GM12801 (cell line): Measurements from ENCODE around the gene YBEY.

Experiments used
- TF ChIP-seq, protein P1 (sequence below): IDR thresholded peaks from one replicate; pipeline ENCODE4 v1.5.1; 2011; ENCODE audit warnings: control low read depth; ENCODE audit not compliant: insufficient read length; ENCODE audit errors: extremely low read depth

Gene YBEY

DNA sequence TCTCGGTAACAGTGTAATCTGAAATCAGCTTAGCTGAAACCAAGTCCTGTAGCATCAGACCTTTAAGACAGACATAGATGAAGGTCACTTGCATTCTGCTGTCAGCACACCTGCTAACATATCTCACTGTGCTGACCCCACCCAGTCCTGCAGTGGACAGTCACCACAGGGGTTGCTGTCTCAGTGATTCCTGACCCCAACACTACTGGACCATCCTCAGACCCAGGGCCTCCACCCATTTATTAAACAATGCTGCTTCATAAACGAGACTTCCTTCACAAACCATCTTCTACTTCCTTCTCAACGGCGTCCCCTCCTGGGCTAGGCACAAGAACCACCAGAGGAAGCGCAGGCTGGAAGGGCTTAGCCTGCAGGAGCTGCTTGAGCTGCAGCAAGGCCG lies 39.8 kb upstream of the YBEY start:
- TF ChIP-seq, protein P1, sequence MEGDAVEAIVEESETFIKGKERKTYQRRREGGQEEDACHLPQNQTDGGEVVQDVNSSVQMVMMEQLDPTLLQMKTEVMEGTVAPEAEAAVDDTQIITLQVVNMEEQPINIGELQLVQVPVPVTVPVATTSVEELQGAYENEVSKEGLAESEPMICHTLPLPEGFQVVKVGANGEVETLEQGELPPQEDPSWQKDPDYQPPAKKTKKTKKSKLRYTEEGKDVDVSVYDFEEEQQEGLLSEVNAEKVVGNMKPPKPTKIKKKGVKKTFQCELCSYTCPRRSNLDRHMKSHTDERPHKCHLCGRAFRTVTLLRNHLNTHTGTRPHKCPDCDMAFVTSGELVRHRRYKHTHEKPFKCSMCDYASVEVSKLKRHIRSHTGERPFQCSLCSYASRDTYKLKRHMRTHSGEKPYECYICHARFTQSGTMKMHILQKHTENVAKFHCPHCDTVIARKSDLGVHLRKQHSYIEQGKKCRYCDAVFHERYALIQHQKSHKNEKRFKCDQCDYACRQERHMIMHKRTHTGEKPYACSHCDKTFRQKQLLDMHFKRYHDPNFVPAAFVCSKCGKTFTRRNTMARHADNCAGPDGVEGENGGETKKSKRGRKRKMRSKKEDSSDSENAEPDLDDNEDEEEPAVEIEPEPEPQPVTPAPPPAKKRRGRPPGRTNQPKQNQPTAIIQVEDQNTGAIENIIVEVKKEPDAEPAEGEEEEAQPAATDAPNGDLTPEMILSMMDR, result no peak

DNA sequence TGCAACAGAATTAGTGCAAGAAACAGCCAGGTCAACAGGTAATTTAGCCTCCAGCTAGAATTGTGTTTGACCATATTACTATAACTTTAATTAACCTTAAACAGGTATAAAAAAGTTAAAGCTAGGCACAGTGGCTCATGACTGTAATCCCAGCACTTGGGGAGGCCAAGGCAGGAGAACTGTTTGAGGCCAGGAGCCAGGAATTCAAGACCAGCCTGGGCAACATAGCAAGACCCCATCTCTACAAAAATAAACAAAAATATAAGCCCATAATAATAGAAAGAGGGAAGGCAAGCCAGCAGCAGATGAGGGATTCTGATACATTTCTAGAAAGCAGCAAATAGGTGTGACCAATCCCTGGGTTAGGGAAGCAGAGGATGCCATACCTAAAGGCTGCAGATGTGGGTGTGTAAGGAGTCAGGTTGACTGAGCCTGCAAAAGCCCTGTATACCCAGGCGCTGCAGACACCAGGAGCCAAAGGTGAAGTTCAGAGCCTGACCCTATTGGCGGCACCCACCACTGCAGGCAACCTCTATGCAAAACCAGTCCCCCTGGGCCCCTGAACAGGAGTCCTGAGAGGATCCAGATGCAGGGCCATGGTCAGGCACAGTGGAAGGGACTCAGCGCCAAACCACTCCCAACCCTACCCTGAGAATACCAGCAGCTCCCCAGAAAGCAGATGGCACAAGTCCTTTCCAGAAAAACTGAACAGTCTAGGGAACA lies 38.3 kb upstream of the YBEY start:
- TF ChIP-seq, protein P1, result no peak

DNA sequence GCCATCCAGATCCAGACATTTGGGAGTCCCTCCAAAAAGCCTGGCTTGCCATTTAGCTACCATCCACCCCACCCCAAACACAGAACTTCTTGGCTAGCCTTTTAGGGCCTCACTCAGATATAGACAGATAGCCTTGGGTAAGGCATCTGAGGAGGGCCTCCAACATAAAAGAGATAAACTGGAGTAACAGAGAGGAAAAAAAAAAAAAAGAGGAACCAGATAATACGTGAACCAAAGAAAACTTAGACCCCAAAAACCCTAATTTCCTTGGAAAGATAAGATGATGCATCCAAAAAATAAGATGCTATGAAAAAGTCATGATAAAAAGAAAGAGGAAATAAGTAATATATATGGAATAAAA lies 37.7 kb upstream of the YBEY start:
- TF ChIP-seq, protein P1, result no peak

DNA sequence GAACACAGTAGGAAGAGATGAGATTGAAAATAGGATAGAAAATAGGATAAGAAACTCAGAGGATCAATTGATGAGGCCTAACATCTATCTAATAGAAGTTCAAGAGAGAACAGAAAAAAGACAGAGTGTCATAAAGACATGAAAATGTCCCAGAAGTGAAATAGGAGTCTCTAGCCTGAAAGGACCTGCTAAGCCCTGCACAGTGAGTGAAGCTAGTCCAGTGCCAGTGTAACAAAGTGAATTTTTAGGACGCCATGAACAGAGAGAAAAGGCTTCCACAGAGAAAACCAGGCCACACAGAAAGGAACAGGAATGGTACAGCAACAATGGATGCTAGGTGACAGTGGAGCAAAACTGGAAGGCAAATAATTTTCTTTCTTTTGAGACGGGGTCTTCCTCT lies 37.3 kb upstream of the YBEY start:
- TF ChIP-seq, protein P1, result no peak

DNA sequence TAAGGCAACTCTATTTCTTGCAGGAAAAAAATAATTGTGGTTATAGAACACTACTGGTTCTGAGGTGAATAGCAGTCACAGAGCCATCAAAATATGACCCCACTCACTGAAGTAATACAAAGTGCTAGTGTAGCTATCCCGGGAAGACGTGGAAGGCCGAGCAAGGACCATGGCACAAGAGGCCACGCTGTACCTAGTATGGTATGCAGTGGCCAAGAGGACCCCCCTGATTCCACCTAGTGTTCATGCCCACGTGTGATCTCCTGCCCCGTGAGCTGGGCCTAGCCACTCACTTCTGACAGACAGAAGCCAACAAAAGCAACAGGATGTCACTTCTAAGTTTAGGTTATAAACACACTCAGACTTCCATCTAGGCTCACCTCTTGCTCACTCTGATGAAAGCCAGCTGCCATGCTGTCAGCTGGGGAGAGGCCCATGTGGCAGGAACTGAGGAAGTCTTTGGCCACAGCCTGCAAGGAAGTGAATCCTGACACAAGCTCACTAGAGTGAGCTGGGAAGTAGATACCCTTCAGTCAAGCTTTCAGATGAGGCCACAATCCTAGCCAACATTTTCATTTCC lies 35.9 kb upstream of the YBEY start:
- TF ChIP-seq, protein P1, result no peak

DNA sequence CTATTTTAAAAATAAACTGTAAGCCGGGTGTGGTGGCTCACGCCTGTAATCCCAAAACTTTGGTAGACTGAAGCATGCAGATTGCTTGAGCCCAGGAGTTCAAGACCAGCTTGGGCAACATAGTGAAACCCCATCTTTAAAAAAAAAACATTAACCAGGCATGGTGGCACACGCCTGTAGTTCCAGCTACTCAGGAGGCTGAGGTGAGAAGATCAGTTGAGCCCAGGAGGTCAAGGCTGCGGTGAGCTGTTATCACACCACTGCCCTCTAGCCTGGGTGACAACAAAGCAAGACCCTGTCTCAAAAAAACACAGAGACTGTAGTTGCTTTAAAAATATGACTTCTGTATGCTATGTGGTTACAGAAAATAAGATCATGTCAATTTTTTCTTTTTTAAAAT lies 33.3 kb upstream of the YBEY start:
- TF ChIP-seq, protein P1, result no peak

DNA sequence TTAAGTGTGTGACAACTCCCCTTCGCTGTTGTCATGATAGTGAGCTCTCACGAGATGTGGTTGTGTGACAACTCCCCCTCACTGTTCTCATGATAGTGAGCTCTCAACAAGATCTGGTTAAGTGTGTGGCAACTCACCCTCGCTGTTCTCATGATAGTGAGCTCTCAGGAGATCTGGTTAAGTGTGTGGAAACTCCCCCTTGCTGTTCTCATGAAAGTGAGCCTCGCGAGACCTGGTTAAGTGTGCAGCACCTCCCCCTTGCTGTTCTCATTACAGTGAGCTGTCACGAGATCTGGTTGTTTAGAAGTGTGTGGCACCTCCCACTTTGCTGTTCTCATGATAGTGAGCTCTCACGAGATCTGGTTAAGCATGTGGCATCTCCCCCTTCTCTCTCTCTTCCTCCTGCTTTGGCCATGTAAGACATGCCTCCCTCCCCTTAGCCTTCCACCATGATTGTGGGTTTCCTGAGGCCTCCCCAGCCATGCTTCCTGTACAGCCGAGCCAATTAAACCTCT lies 32.5 kb upstream of the YBEY start:
- TF ChIP-seq, protein P1, result no peak
